Transverse colon (tissue), 4 donors: ENCODE results near the gene C6orf163. TPM values are rescaled to one million over a fixed set of nuclear protein-coding genes. Genes with fewer than 3 reads are reported as not detected.

Source experiments
- DNase-seq: peaks from one replicate; pipeline ENCODE4 v3.0.0-alpha.2; 2019
- H3K27ac ChIP-seq, 4 donors: fragments of 200-600 bp; sonication (generic); 2 replicates each; pipeline ENCODE4 v1.5.1; 2016 to 2018; ENCODE audit warnings: inconsistent platforms in 4 of 4
- H3K27me3 ChIP-seq: fragments of 200-600 bp; sonication (generic); 2 replicates; pipeline ENCODE4 v1.5.1; 2017; ENCODE audit warnings: inconsistent platforms
- H3K36me3 ChIP-seq, 4 donors: fragments of 200-600 bp; sonication (generic); 2 replicates each; pipeline ENCODE4 v1.5.1; 2017 to 2019; ENCODE audit warnings: inconsistent platforms in 4 of 4
- H3K4me1 ChIP-seq, 4 donors: fragments of 200-600 bp; sonication (generic); 2 replicates each; pipeline ENCODE4 v1.5.1; 2017 to 2020; ENCODE audit warnings: inconsistent platforms in 4 of 4
- H3K4me3 ChIP-seq, 4 donors: fragments of 200-600 bp; sonication (generic); 1 replicate in 1 of 4; 2 replicates in 3 of 4; pipeline versions ENCODE4 v1.5.1 to v1.6.1; 2017 to 2019; ENCODE audit warnings: inconsistent platforms in 4 of 4
- H3K9me3 ChIP-seq, 2 donors: fragments of 200-600 bp; sonication (generic); 2 replicates each; pipeline ENCODE4 v1.5.1; 2017 to 2019; ENCODE audit warnings: inconsistent platforms in 2 of 2
- EP300 ChIP-seq: sonication (generic); formaldehyde crosslinking; IDR thresholded peaks from one replicate; pipeline ENCODE4 v1.6.1; 2017; ENCODE audit warnings: antibody characterized with exemption, low read depth
- POLR2A ChIP-seq: fragments of 450-650 bp; IDR thresholded peaks from one replicate; pipeline ENCODE4 v1.6.1; 2016; ENCODE audit warnings: antibody characterized with exemption, mild to moderate bottlenecking, moderate library complexity
- POLR2AphosphoS5 ChIP-seq, 3 donors: sonication (generic); formaldehyde crosslinking; IDR thresholded peaks; one replicate each; pipeline ENCODE4 v1.6.1; 2016; ENCODE audit warnings: antibody characterized with exemption in 3 of 3
- WGBS, 2 donors: methylation state at CpG; one replicate each; pipeline ENCODE4 v1.1.5; 2018; ENCODE audit warnings: low coverage in 1 of 2; 5-methylcytosine and 5-hydroxymethylcytosine counted together
- in situ Hi-C, 4 donors: fragments of 200-750 bp; cut with MboI; loops; one replicate each; pipeline versions ENCODE4 v1.15.0 to v1.15.1; 2017; ENCODE audit warnings: low sequenced_read_pairs in 3 of 4, low pct_ligation_motif_present in 1 of 4, low pct_unique_long_range_greater_than_20kb in 1 of 4
- intact Hi-C: fragments of 100-400 bp; cut with DNase I; formaldehyde crosslinking; loops from one replicate; pipeline ENCODE4 v1.15.1; 2023; ENCODE audit warnings: low total_unique reads
- total RNA-seq, 4 donors: library from RNA; depleted of rRNA; stranded (reverse); fragments of >200 nt; gene quantifications; one replicate each; pipeline ENCODE4 v1.1.0, GENCODE V29; 2016
- TF ChIP-seq, protein P1 (sequence below), 5 experiments: fragments of 200-600 bp in 3 of 5; fragments of 450-650 bp in 2 of 5; sonication (generic) in 3 of 5; IDR thresholded peaks; 1 replicate in 2 of 5; 2 replicates in 3 of 5; pipeline ENCODE4 v1.5.1; 2016 to 2017; ENCODE audit warnings: antibody characterized with exemption in 5 of 5, inconsistent platforms in 3 of 5, mild to moderate bottlenecking in 2 of 5, moderate library complexity in 1 of 5

C6orf163 gene
- total RNA-seq, 4 donors from 2014 or later: 3.0 to 14.4 (median 6.6) TPM

DNA sequence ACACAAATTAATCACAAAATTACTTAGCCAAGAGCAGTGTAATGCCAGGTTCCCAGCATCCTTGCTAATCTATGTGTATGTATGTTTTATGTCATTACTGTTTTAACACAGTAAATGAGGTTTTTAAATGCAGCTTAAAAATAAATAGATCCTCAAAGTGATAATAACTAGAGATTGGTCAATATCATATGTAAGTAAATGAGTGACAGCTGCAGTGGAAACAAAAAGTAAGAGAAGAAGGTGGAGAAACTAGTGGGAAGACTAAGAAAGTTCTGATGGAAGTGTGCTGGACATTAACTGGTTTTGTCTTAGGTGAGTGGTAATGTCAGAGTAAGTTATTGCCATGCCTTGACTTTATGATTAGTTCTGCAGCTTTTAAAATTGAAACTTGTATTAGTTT, 13.7 kb upstream of the C6orf163 start:
- in situ Hi-C loops (no loop called here), intact Hi-C loops (no loop called here)
- no peak overlapping the region for H3K4me3 ChIP-seq
- no peaks in the 10 kb centered on the region for H3K4me1 ChIP-seq
- TF ChIP-seq POLR2AphosphoS5 (IDR thresholded peaks at IDR 0.05) (no peak), POLR2A (no peak)
- TF ChIP-seq, protein P1, sequence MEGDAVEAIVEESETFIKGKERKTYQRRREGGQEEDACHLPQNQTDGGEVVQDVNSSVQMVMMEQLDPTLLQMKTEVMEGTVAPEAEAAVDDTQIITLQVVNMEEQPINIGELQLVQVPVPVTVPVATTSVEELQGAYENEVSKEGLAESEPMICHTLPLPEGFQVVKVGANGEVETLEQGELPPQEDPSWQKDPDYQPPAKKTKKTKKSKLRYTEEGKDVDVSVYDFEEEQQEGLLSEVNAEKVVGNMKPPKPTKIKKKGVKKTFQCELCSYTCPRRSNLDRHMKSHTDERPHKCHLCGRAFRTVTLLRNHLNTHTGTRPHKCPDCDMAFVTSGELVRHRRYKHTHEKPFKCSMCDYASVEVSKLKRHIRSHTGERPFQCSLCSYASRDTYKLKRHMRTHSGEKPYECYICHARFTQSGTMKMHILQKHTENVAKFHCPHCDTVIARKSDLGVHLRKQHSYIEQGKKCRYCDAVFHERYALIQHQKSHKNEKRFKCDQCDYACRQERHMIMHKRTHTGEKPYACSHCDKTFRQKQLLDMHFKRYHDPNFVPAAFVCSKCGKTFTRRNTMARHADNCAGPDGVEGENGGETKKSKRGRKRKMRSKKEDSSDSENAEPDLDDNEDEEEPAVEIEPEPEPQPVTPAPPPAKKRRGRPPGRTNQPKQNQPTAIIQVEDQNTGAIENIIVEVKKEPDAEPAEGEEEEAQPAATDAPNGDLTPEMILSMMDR (IDR thresholded peaks at IDR 0.05): no peak
- DNase-seq: no peak
- no peaks in the 10 kb centered on the region for H3K9me3 ChIP-seq
- H3K27ac ChIP-seq: no peak overlapping the region
- no peaks in the 10 kb centered on the region for H3K27me3 ChIP-seq
- H3K36me3 ChIP-seq: no peaks in the 10 kb centered on the region

DNA sequence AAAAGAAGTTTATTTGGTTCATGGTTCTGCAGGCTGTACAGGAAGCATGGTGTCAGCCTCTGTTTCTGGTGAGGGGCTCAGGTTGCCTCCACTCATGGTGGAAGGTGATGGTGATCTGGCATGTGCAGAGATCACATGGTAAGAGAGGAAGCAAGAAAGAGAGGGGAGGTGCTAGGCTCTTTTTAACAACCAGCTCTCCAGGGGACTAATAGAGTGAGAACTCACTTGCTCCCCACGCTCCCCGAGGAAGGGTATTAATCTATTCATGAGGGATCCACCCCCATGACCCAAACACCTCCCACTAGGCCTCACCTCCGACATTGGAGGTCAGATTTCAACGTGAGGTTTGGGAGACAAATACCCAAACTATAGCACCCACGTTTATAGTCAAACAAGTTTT, 11.6 kb upstream of the C6orf163 start:
- TF ChIP-seq POLR2AphosphoS5 (IDR thresholded peaks at IDR 0.05): no peak
- TF ChIP-seq, protein P1 (IDR thresholded peaks at IDR 0.05): no peak
- TF ChIP-seq POLR2A: no peak
- no peak for TF ChIP-seq EP300
- Histone ChIP-seq H3K9me3 (no peaks in the 10 kb centered on the region), H3K4me1 (no peaks in the 10 kb centered on the region), H3K4me3 (no peak overlapping the region), H3K27ac (no peak overlapping the region), H3K36me3 (no peaks in the 10 kb centered on the region), H3K27me3 (no peaks in the 10 kb centered on the region)
- 74 to 76% methylated on average over 2 to 5 of the region's 5 CpGs for WGBS, 2 donors
- in situ Hi-C loops: no loop called here
- no peak for DNase-seq
- intact Hi-C loops: no loop called here

DNA sequence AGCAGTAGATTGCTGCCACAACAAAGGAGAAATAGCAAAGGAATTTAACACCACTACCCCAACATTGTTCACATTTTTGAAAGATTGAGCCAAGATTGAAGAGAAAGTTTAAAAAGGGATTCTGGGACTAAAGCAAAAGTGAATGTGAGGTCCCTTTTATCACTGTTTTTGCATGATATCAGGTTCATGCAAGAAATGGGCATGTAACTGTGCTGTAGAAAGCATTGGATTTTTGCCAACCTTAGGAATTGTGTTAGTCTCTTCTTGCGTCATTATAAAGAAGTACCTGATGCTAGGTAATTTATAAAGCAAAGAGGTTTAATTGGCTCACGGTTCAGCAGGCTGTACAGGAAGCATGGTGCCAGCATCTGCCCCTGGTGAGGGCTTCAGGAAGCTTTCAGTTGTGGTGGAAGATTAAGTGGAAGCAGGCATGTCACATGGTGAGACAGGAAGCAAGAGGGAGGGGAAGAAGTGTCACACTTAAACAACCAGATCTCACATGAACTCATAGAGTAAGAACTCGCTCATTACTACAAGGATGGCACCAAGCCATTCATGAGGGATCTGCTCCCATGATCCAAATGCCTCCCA, 10.9 kb upstream of the C6orf163 start:
- no peaks in the 10 kb centered on the region for H3K36me3 ChIP-seq
- TF ChIP-seq POLR2A: no peak
- TF ChIP-seq POLR2AphosphoS5 (IDR thresholded peaks at IDR 0.05): no peak
- TF ChIP-seq, protein P1 (IDR thresholded peaks at IDR 0.05): no peak
- no peak for TF ChIP-seq EP300
- no peaks in the 10 kb centered on the region for H3K4me1 ChIP-seq
- in situ Hi-C loops (no loop called here), intact Hi-C loops (no loop called here)
- no peaks in the 10 kb centered on the region for H3K9me3 ChIP-seq
- no peak overlapping the region for H3K27ac ChIP-seq
- no peak for DNase-seq
- WGBS, 2 donors: 69 to 78% methylated on average over 2 to 3 of the region's 3 CpGs
- no peaks in the 10 kb centered on the region for H3K27me3 ChIP-seq
- H3K4me3 ChIP-seq: no peak overlapping the region

DNA sequence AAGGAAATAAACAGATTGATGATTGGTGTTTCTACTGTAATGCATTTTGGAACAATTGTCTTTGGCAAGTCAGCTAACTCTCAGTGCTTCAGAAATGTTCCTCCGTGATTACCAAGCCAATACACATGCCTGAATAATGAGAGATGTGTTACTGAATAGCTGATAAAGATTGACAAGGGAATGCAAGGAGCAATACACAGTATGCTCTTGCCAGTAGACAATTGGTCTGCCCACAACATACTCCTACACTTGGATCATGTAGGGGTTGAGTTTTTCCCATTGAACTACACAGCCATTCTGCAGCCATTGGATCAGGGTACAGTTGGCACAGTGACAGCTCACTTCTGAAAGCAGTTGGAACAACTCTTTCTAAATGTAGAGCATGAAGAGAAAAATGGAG, 9.9 kb upstream of the C6orf163 start:
- intact Hi-C loops: no loop called here
- TF ChIP-seq POLR2A (no peak), POLR2AphosphoS5 (IDR thresholded peaks at IDR 0.05) (no peak), EP300 (no peak)
- TF ChIP-seq, protein P1 (IDR thresholded peaks at IDR 0.05): no peak
- Histone ChIP-seq H3K4me1 (no peaks in the 10 kb centered on the region), H3K9me3 (no peaks in the 10 kb centered on the region), H3K4me3 (no peak overlapping the region), H3K36me3 (no peaks in the 10 kb centered on the region), H3K27ac (no peak overlapping the region), H3K27me3 (no peaks in the 10 kb centered on the region)
- WGBS, 2 donors: 83 to 100% methylated on average over 1 of the region's 1 CpG
- in situ Hi-C loops: no loop called here
- DNase-seq: no peak
